Measurements from ENCODE around the gene CPZ. TPM values are rescaled to one million over a fixed set of nuclear protein-coding genes. Genes with fewer than 3 reads are reported as not detected.

The CPZ gene
- total RNA-seq, 4 donors from 2014 or later, result 4.1 to 12.9 (median 6.5) TPM

GRCh38 chr4:8568068-8568668 lies 24.4 kb upstream of the CPZ start:
- H3K4me1 ChIP-seq, result no peaks in the 10 kb centered on the region
- TF ChIP-seq POLR2A (IDR thresholded peaks at IDR 0.05), result no peak
- no peak for TF ChIP-seq CTCF (IDR thresholded peaks at IDR 0.05)
- no peaks in the 10 kb centered on the region for H3K9me3 ChIP-seq
- H3K4me3 ChIP-seq (replicated peaks in 1 of 3), result no peak overlapping the region
- WGBS, 2 donors, result 57 to 59% methylated on average over 5 of the region's 5 CpGs
- no peaks in the 10 kb centered on the region for H3K27me3 ChIP-seq
- no peak overlapping the region for H3K27ac ChIP-seq
- H3K36me3 ChIP-seq, result no peaks in the 10 kb centered on the region
- DNase-seq, result no peak
- intact Hi-C loops (cut with DNase I), result no loop called here

- no peaks in the 10 kb centered on the region for H3K27me3 ChIP-seq
- no peak overlapping the region for H3K27ac ChIP-seq
- WGBS, 2 donors, result 94 to 97% methylated on average over 1 of the region's 1 CpG
- TF ChIP-seq POLR2A (IDR thresholded peaks at IDR 0.05) (no peak), CTCF (IDR thresholded peaks at IDR 0.05) (no peak)
- H3K4me1 ChIP-seq, result peaks cover under 1 to 1% of the 10 kb centered on the region in 2 donors
- H3K4me3 ChIP-seq (replicated peaks in 1 of 3), result no peak overlapping the region
- H3K9me3 ChIP-seq, result no peaks in the 10 kb centered on the region
- H3K36me3 ChIP-seq, result no peaks in the 10 kb centered on the region
- intact Hi-C loops (cut with DNase I), result no loop called here
- DNase-seq, result no peak
These were observed 22.4 kb upstream of the CPZ start for GRCh38 chr4:8570201-8570600.

- Histone ChIP-seq H3K4me1 (peaks cover 5 to 6% of the 10 kb centered on the region in 2 donors), H3K9me3 (no peaks in the 10 kb centered on the region), H3K36me3 (no peaks in the 10 kb centered on the region), H3K4me3 (replicated peaks in 1 of 3) (no peak overlapping the region), H3K27ac (no peak overlapping the region), H3K27me3 (no peaks in the 10 kb centered on the region)
- WGBS, 2 donors, result 81 to 92% methylated on average over 5 to 6 of the region's 6 CpGs
- TF ChIP-seq POLR2A (IDR thresholded peaks at IDR 0.05) (no peak), CTCF (IDR thresholded peaks at IDR 0.05) (no peak)
- DNase-seq, result no peak
- intact Hi-C loops (cut with DNase I), result no loop called here
These were observed 20.6 kb upstream of the CPZ start for GRCh38 chr4:8571702-8572685.

GRCh38 chr4:8573266-8573665 lies 19.3 kb upstream of the CPZ start:
- no peaks in the 10 kb centered on the region for H3K27me3 ChIP-seq
- H3K9me3 ChIP-seq, result no peaks in the 10 kb centered on the region
- peaks cover 5 to 6% of the 10 kb centered on the region in 2 donors for H3K4me1 ChIP-seq
- WGBS, 2 donors, result 91 to 95% methylated on average over 5 of the region's 5 CpGs
- DNase-seq, result no peak
- H3K4me3 ChIP-seq (replicated peaks in 1 of 3), result no peak overlapping the region
- TF ChIP-seq POLR2A (IDR thresholded peaks at IDR 0.05), result no peak
- TF ChIP-seq CTCF (IDR thresholded peaks at IDR 0.05), result no peak
- intact Hi-C loops (cut with DNase I), result no loop called here
- no peaks in the 10 kb centered on the region for H3K36me3 ChIP-seq
- H3K27ac ChIP-seq, result no peak overlapping the region

Data from thyroid gland (tissue), 4 donors.